Endothelial cell of umbilical vein (primary cell): ENCODE results near the gene SLC9C2. TPM values are rescaled to one million over a fixed set of nuclear protein-coding genes. Genes with fewer than 3 reads are reported as not detected.

Experiments used
- BruUV-seq: library from RNA; stranded (reverse); fragments of 400-500 nt; replicated peaks from 2 replicates; lab custom pipeline; 2021; lab: Mats Ljungman, UMichigan
- CTCF ChIA-PET: fragments of 300-600, 350-600 bp; sonication (Branson Sonifier 250); formaldehyde crosslinking; loops from one replicate; lab custom pipeline; 2021; ENCODE audit warnings: antibody characterized with exemption, inconsistent platforms; lab: Charles Lee
- POLR2A ChIA-PET: fragments of 300-600, 350-600 bp; sonication (Branson Sonifier 250); formaldehyde crosslinking; loops from one replicate; lab custom pipeline; 2021; ENCODE audit warnings: antibody characterized with exemption, inconsistent platforms; lab: Charles Lee
- DNase-seq: peaks from one replicate; pipeline ENCODE4 v3.0.0-alpha.2; 2011; ENCODE audit warnings: low read depth, low spot score
- FAIRE-seq: peaks from 2 replicates; lab custom pipeline; 2011; peaks lifted over from hg19 to GRCh38; lab: Jason Lieb, UNC
- H2AFZ ChIP-seq: 2 replicates; pipeline ENCODE4 v1.6.0; 2012; ENCODE audit warnings: low read depth, low read length, control low read depth, inconsistent platforms
- H3K27ac ChIP-seq: 2 replicates; pipeline ENCODE4 v1.5.1; 2011; ENCODE audit warnings: low read depth, mild to moderate bottlenecking, control low read depth, low read length, moderate library complexity; ENCODE audit not compliant: insufficient read depth
- H3K27me3 ChIP-seq, 2 experiments: 2 replicates each; pipeline versions ENCODE4 v1.6.0 to v1.6.1; 2011; ENCODE audit warnings: low read length in 2 of 2, mixed read lengths in 1 of 2; ENCODE audit not compliant: control insufficient read depth in 2 of 2, insufficient read depth in 2 of 2
- H3K36me3 ChIP-seq, 2 experiments: 2 replicates in 1 of 2; 3 replicates in 1 of 2; pipeline ENCODE4 v1.5.1; 2011; ENCODE audit warnings: low read length in 2 of 2, mild to moderate bottlenecking in 1 of 2, moderate library complexity in 1 of 2; ENCODE audit not compliant: control insufficient read depth in 2 of 2, insufficient read depth in 2 of 2; ENCODE audit errors: extremely low read depth in 1 of 2
- H3K4me1 ChIP-seq: 3 replicates; pipeline ENCODE4 v1.5.1; 2011; ENCODE audit warnings: mild to moderate bottlenecking, low read length; ENCODE audit not compliant: control insufficient read depth, insufficient read depth; ENCODE audit errors: extremely low read depth
- H3K4me2 ChIP-seq: 2 replicates; pipeline ENCODE4 v1.6.1; 2011; ENCODE audit warnings: low read length, control low read depth, mixed read lengths; ENCODE audit not compliant: insufficient read depth
- H3K4me3 ChIP-seq, 3 experiments: fragments of 200-600 bp in 1 of 3; sonication (generic), shearing (Covaris generic) in 1 of 3; replicated peaks in 1 of 3; 2 replicates each; pipeline ENCODE4 v1.5.1; 2011 to 2016; ENCODE audit warnings: control low read depth in 3 of 3, low read length in 3 of 3, mild to moderate bottlenecking in 2 of 3, inconsistent platforms in 1 of 3, low read depth in 1 of 3, moderate library complexity in 1 of 3; ENCODE audit not compliant: insufficient read depth in 1 of 3
- H3K79me2 ChIP-seq: 2 replicates; pipeline ENCODE4 v1.6.0; 2012; ENCODE audit warnings: low read length, inconsistent platforms; ENCODE audit not compliant: control insufficient read depth, insufficient read depth
- H3K9ac ChIP-seq: replicated peaks from 2 replicates; pipeline ENCODE3; 2011; ENCODE audit warnings: low read length, control low read depth; ENCODE audit not compliant: insufficient read depth; ENCODE audit errors: extremely low read depth
- H3K9me1 ChIP-seq: replicated peaks from 3 replicates; pipeline ENCODE4 v1.6.0; 2011; ENCODE audit warnings: mild to moderate bottlenecking, low read length; ENCODE audit not compliant: control insufficient read depth, insufficient read depth; ENCODE audit errors: extremely low read depth
- H3K9me3 ChIP-seq: replicated peaks from 2 replicates; pipeline ENCODE4 v1.5.1; 2012; ENCODE audit warnings: low read length, inconsistent platforms; ENCODE audit not compliant: control insufficient read depth, insufficient read depth
- H4K20me1 ChIP-seq: replicated peaks from 2 replicates; pipeline ENCODE3; 2011; ENCODE audit warnings: mild to moderate bottlenecking, low read length; ENCODE audit not compliant: control insufficient read depth, insufficient read depth; ENCODE audit errors: extremely low read depth
- EZH2 ChIP-seq: IDR thresholded peaks from 2 replicates; pipeline ENCODE4 v1.6.1; 2012; ENCODE audit warnings: borderline replicate concordance, low read depth, mild to moderate bottlenecking, moderate library complexity, low read length, inconsistent platforms; ENCODE audit not compliant: severe bottlenecking
- GATA2 ChIP-seq: IDR thresholded peaks from 2 replicates; pipeline ENCODE4 v1.7.0; 2011; ENCODE audit warnings: low read depth, mild to moderate bottlenecking, moderate library complexity, mixed read lengths, low read length; ENCODE audit not compliant: insufficient read length, insufficient read depth
- JUN ChIP-seq: IDR thresholded peaks from 2 replicates; pipeline ENCODE4 v1.6.1; 2011; ENCODE audit warnings: borderline replicate concordance, low read depth; ENCODE audit not compliant: insufficient read length, insufficient read depth
- MYC ChIP-seq: IDR thresholded peaks from one replicate; pipeline ENCODE4 v1.6.1; 2011; ENCODE audit warnings: mild to moderate bottlenecking, low read depth, low read length
- POLR2A ChIP-seq: IDR thresholded peaks from 2 replicates; pipeline ENCODE4 v1.6.1; 2012; ENCODE audit warnings: low read depth, mild to moderate bottlenecking, control low read depth, low read length
- POLR2AphosphoS5 ChIP-seq: IDR thresholded peaks from 2 replicates; pipeline ENCODE4 v1.6.1; 2012; ENCODE audit warnings: low read depth, mild to moderate bottlenecking, control low read depth, low read length, moderate library complexity; ENCODE audit not compliant: insufficient read depth
- dilution Hi-C: fragments of 300-500 bp; cut with MboI; formaldehyde crosslinking; loops from one replicate; pipeline ENCODE4 v1.15.0; 2019; ENCODE audit warnings: low sequenced_read_pairs; ENCODE audit not compliant: extremely low pct_ligation_motif_present
- intact Hi-C: fragments of 100-400 bp; cut with micrococcal nuclease; formaldehyde crosslinking; loops from one replicate; pipeline ENCODE4 v1.10.0; 2022
- polyA plus RNA-seq, 4 experiments: library from polyadenylated mRNA; depleted of rRNA in 3 of 4; stranded (reverse) in 3 of 4; unstranded in 1 of 4; fragments of >200 nt; gene quantifications; 2 replicates each; pipeline versions ENCODE4 v1.2.1 to v1.2.3, GENCODE V29; 2011 to 2012; ENCODE audit warnings: missing spikeins in 1 of 4
- total RNA-seq: library from RNA; stranded (reverse); gene quantifications from 2 replicates; pipeline ENCODE4 v1.2.3, GENCODE V29; 2021
- TF ChIP-seq, protein P1 (sequence below): IDR thresholded peaks from 2 replicates; pipeline ENCODE4 v1.6.1; 2011; ENCODE audit not compliant: insufficient read depth, insufficient read length
- TF ChIP-seq, protein P2 (sequence below), 2 donors: IDR thresholded peaks; 1 replicate in 1 of 2; 2 replicates in 1 of 2; pipeline ENCODE4 v1.5.1; 2011; ENCODE audit warnings: low read length in 2 of 2, mild to moderate bottlenecking in 2 of 2, moderate library complexity in 2 of 2, control low read depth in 1 of 2, inconsistent platforms in 1 of 2, low read depth in 1 of 2; ENCODE audit not compliant: insufficient read depth in 1 of 2; ENCODE audit errors: extremely low read depth in 1 of 2

The SLC9C2 gene
- total and polyA plus RNA-seq, 2 donors (not counting 3 experiments of a cell fraction or from before 2014, with no cell fraction given), result 0.15 TPM; not detected in 1

DNA sequence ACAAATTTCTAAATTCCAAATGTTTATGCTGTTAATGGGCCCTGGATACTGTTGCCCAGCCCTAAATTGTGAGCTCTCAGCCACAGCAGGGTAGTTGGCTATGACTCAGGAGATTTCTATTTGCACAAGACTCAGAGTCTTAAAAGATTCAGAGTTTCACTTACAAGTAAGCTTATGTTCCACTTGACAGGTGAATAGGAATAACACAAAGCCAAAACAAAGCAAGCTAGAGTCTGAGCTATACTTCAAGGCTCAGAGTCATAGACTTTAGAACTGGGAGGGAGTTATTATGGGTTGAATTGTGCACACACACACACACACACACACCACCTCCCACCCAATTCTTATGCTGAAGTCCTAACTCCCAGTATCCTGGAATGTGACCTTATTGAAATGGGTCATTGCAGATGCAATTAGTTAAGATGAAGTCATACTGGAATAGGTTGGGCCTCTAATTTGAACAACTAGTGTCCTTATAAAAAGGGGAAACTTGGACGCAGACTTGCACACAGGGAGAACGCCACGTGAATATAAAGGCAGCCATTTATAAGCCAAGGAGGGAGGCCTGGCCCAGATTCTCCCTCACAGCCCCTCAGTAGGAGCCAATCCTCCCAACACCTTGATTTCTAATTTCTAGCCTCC, 95.5 kb downstream of the SLC9C2 start:
- BruUV-seq, result no TSS peak
- no peaks in the 10 kb centered on the region for H3K36me3 ChIP-seq
- H3K4me1 ChIP-seq, result no peaks in the 10 kb centered on the region
- no peaks in the 10 kb centered on the region for H3K79me2 ChIP-seq
- peaks cover 0 to 3% of the 10 kb centered on the region in 2 experiments for H3K27me3 ChIP-seq
- H3K4me2 ChIP-seq, result no peak overlapping the region
- no peaks in the 10 kb centered on the region for H3K9me1 ChIP-seq
- CTCF ChIA-PET, result interaction anchor here (0.6 kb wide), 1 partner anchor 137 kb away, joined by 3 read pairs; no protein-coding TSS in a partner anchor
- DNase-seq (no peak), FAIRE-seq (no peak)
- H3K9me3 ChIP-seq, result no peaks in the 10 kb centered on the region
- TF ChIP-seq, protein P1, sequence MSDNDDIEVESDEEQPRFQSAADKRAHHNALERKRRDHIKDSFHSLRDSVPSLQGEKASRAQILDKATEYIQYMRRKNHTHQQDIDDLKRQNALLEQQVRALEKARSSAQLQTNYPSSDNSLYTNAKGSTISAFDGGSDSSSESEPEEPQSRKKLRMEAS, result no peak
- TF ChIP-seq, protein P2, sequence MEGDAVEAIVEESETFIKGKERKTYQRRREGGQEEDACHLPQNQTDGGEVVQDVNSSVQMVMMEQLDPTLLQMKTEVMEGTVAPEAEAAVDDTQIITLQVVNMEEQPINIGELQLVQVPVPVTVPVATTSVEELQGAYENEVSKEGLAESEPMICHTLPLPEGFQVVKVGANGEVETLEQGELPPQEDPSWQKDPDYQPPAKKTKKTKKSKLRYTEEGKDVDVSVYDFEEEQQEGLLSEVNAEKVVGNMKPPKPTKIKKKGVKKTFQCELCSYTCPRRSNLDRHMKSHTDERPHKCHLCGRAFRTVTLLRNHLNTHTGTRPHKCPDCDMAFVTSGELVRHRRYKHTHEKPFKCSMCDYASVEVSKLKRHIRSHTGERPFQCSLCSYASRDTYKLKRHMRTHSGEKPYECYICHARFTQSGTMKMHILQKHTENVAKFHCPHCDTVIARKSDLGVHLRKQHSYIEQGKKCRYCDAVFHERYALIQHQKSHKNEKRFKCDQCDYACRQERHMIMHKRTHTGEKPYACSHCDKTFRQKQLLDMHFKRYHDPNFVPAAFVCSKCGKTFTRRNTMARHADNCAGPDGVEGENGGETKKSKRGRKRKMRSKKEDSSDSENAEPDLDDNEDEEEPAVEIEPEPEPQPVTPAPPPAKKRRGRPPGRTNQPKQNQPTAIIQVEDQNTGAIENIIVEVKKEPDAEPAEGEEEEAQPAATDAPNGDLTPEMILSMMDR (IDR thresholded peaks at IDR 0.05; ENCODE audit: extremely low read depth in 1 of 2, insufficient read depth in 1 of 2, low read depth in 1 of 2, low read length in 2 of 2), result no peak
- no peak for TF ChIP-seq MYC
- TF ChIP-seq GATA2, result no peak
- no peak for TF ChIP-seq POLR2A
- TF ChIP-seq POLR2AphosphoS5, result no peak
- TF ChIP-seq EZH2, result no peak
- TF ChIP-seq JUN, result no peak
- dilution Hi-C loops, result no loop called here
- POLR2A ChIA-PET, result no interaction called here
- no peak overlapping the region for H3K27ac ChIP-seq
- H4K20me1 ChIP-seq, result no peaks in the 10 kb centered on the region
- no peak overlapping the region for H2AFZ ChIP-seq
- H3K9ac ChIP-seq, result no peak overlapping the region
- intact Hi-C loops, result no loop called here
- no peak overlapping the region for H3K4me3 ChIP-seq
